ENCODE measurements around the gene GAREM2.

Gene GAREM2

DNA sequence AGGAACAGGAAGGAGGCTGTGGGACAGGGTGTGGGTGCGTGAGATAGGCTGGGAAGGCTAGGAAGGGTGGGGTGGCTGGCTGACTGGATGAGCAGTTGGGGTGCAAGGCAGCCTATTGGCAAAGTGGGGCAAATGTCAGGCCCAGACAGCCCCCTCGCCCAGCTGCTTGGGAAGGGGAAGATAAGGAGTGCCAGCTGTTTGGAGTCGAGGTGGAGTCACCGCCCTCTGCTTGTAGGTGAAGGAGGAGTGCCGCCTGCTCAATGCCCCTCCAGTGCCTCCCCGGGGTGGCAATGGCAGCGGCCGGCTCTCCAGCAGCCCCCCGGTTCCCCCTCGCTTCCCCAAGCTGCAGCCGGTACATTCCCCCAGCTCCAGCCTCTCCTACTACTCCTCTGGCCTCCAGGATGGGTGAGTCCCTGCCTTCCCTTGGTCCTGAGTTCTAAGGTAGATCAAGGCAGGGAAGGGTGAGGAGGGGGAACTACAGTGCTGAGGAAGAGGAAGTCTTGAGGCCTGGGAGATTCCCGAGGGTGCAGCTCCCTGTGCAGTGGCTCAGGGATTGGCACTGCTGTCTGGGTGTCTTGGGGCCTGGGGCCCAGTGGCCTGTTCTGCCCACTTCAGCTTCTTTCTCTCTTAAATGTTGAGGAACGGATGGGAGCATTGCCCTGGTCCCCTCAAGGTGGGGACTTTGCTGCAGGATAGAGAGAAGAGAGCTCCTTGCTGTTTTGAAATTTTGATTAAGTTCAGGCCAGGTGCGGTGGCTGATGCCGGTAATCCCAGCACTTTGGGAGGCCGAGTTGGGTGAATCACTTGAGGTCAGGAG lies 13.3 kb downstream of the GAREM2 start:
- no peak overlapping the region for H3K9ac ChIP-seq (ENCODE audit: low read length)
- H3K4me3 ChIP-seq (ENCODE audit: low read length): no peak overlapping the region

DNA sequence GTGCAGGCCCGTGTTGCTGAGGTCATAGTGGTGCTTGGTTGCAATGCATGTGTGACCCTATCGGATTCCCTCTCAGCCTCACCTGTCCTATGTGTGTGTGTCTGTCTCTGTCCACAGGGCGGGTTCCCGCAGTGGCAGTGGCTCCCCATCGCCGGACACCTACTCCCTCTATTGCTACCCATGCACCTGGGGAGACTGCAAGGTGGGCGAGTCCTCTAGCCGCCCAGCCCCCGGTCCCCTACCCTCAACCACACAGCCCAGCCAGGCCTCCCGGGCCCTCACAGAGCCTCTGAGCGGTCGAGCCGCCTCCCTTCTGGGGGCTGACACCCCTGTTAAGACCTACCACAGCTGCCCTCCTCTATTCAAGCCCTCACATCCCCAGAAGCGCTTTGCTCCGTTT lies 14.2 kb downstream of the GAREM2 start:
- no peak overlapping the region for H2AFZ ChIP-seq (ENCODE audit: low read depth, low read length)
- H3K9me3 ChIP-seq (ENCODE audit: insufficient read depth, low read length): no peaks in the 10 kb centered on the region
- H3K4me3 ChIP-seq (ENCODE audit: low read length): no peak overlapping the region
- no peak overlapping the region for H3K4me2 ChIP-seq (ENCODE audit: low read length)
- no peaks in the 10 kb centered on the region for H3K79me2 ChIP-seq (ENCODE audit: low read length)
- peaks cover 11% of the 10 kb centered on the region for H3K36me3 ChIP-seq (replicated peaks; ENCODE audit: low read depth, low read length)
- TF ChIP-seq EZH2phosphoT487 (IDR thresholded peaks at IDR 0.05; ENCODE audit: low read depth) (no peak), CTCF (IDR thresholded peaks at IDR 0.05; ENCODE audit: low read depth, low read length) (no peak)
- H3K27ac ChIP-seq (ENCODE audit: low read length): no peak overlapping the region
- H4K20me1 ChIP-seq (ENCODE audit: insufficient read depth, low read length): no peaks in the 10 kb centered on the region
- H3K27me3 ChIP-seq (ENCODE audit: low read depth, low read length): no peaks in the 10 kb centered on the region
- no peaks in the 10 kb centered on the region for H3K4me1 ChIP-seq (ENCODE audit: low read length)
- H3K9ac ChIP-seq (ENCODE audit: low read length): no peak overlapping the region

More for the DNA sequence above, 13.3 kb downstream of the GAREM2 start:
- no peak overlapping the region for H3K27ac ChIP-seq (ENCODE audit: low read length)
- no peak overlapping the region for H2AFZ ChIP-seq (ENCODE audit: low read depth, low read length)
- TF ChIP-seq EZH2phosphoT487 (IDR thresholded peaks at IDR 0.05; ENCODE audit: low read depth) (no peak), CTCF (IDR thresholded peaks at IDR 0.05; ENCODE audit: low read depth, low read length) (no peak)
- H3K9me3 ChIP-seq (ENCODE audit: insufficient read depth, low read length): no peaks in the 10 kb centered on the region
- no peaks in the 10 kb centered on the region for H3K4me1 ChIP-seq (ENCODE audit: low read length)
- H3K4me2 ChIP-seq (ENCODE audit: low read length): no peak overlapping the region
- H3K36me3 ChIP-seq (replicated peaks; ENCODE audit: low read depth, low read length): peaks cover 3% of the 10 kb centered on the region
- H3K79me2 ChIP-seq (ENCODE audit: low read length): no peaks in the 10 kb centered on the region
- no peaks in the 10 kb centered on the region for H4K20me1 ChIP-seq (ENCODE audit: insufficient read depth, low read length)
- no peaks in the 10 kb centered on the region for H3K27me3 ChIP-seq (ENCODE audit: low read depth, low read length)

DNA sequence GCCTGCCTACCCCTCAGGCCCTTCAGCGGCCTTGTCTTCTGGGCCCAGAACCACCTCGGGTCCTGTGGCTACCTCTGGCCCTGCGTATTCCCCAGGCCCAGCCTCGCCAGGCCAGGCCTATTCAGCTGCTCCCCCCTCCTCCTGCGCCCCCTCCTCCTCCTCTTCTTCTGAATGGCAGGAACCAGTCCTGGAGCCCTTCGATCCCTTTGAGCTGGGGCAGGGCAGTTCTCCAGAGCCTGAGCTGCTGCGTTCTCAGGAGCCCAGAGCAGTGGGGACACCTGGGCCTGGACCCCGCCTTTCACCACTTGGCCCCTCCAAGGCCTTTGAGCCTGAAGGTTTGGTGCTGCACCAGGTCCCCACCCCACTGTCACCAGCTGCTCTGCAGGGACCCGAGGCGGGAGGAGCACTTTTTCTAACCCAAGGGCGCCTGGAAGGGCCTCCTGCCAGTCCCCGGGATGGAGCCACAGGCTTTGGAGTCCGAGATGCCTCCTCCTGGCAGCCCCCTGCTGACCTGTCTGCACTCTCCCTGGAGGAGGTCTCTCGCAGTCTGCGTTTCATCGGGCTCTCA lies 14.7 kb downstream of the GAREM2 start:
- Histone ChIP-seq H4K20me1 (ENCODE audit: insufficient read depth, low read length) (no peaks in the 10 kb centered on the region), H3K79me2 (ENCODE audit: low read length) (no peaks in the 10 kb centered on the region), H3K9ac (ENCODE audit: low read length) (no peak overlapping the region), H3K27ac (ENCODE audit: low read length) (no peak overlapping the region), H3K36me3 (replicated peaks; ENCODE audit: low read depth, low read length) (peaks cover 13% of the 10 kb centered on the region), H3K4me2 (ENCODE audit: low read length) (no peak overlapping the region), H3K4me1 (ENCODE audit: low read length) (no peaks in the 10 kb centered on the region), H3K27me3 (ENCODE audit: low read depth, low read length) (no peaks in the 10 kb centered on the region), H2AFZ (ENCODE audit: low read depth, low read length) (no peak overlapping the region), H3K9me3 (ENCODE audit: insufficient read depth, low read length) (no peaks in the 10 kb centered on the region), H3K4me3 (ENCODE audit: low read length) (no peak overlapping the region)
- no peak for TF ChIP-seq EZH2phosphoT487 (IDR thresholded peaks at IDR 0.05; ENCODE audit: low read depth)
- TF ChIP-seq CTCF (IDR thresholded peaks at IDR 0.05; ENCODE audit: low read depth, low read length): no peak

GRCh38 chr2:26189123-26189522 lies 16.2 kb downstream of the GAREM2 start:
- no peak overlapping the region for H2AFZ ChIP-seq (ENCODE audit: low read depth, low read length)
- no peak overlapping the region for H3K9ac ChIP-seq (ENCODE audit: low read length)
- TF ChIP-seq CTCF (IDR thresholded peaks at IDR 0.05; ENCODE audit: low read depth, low read length) (no peak), EZH2phosphoT487 (IDR thresholded peaks at IDR 0.05; ENCODE audit: low read depth) (no peak)
- H3K36me3 ChIP-seq (replicated peaks; ENCODE audit: low read depth, low read length): peaks cover 20% of the 10 kb centered on the region
- H3K27ac ChIP-seq (ENCODE audit: low read length): no peak overlapping the region
- H3K4me1 ChIP-seq (ENCODE audit: low read length): peaks cover 3% of the 10 kb centered on the region
- H4K20me1 ChIP-seq (ENCODE audit: insufficient read depth, low read length): no peaks in the 10 kb centered on the region
- H3K9me3 ChIP-seq (ENCODE audit: insufficient read depth, low read length): no peaks in the 10 kb centered on the region
- H3K4me2 ChIP-seq (ENCODE audit: low read length): no peak overlapping the region
- no peak overlapping the region for H3K4me3 ChIP-seq (ENCODE audit: low read length)
- no peaks in the 10 kb centered on the region for H3K27me3 ChIP-seq (ENCODE audit: low read depth, low read length)
- H3K79me2 ChIP-seq (ENCODE audit: low read length): no peaks in the 10 kb centered on the region

All from OCI-LY3 (cell line).